NOMO-1 (cell line): ENCODE measurements around the gene SAPCD2.
"Not testable (repeated sequence)": the region's sequence is repeated elsewhere in the genome, so short reads cannot be mapped to it uniquely, and the experiment has no call there.

Experiments used
- DNase-seq, 2 experiments: peaks; one replicate each; lab custom pipeline; 2025; ENCODE audit not compliant: unreplicated experiment in 2 of 2; lab: John Stamatoyannopoulos, UW

SAPCD2 gene

GRCh38 chr9:137070201-137070905, at the start of gene SAPCD2:
Gene SAPCD2, minus strand, starts transcription at chr9:137070557. Its CDS starts 97 bp downstream, at chr9:137070460.
- DNase-seq = peak; percentile 98 to 99

GRCh38 chr9:137118092-137118603, 47.8 kb upstream of the SAPCD2 start:
- DNase-seq = not testable (repeated sequence)

- DNase-seq = no peak
These were observed 46.9 kb upstream of the SAPCD2 start for GRCh38 chr9:137117269-137117731.

GRCh38 chr9:137116728-137117127, 46.4 kb upstream of the SAPCD2 start:
- no peak for DNase-seq

- DNase-seq = no peak
These were observed 45.7 kb upstream of the SAPCD2 start for GRCh38 chr9:137116027-137116507.

- DNase-seq = no peak
These were observed 45.2 kb upstream of the SAPCD2 start for GRCh38 chr9:137115394-137116026.

GRCh38 chr9:137114613-137115393, 44.4 kb upstream of the SAPCD2 start, which contains the start of gene DPP7:
Gene DPP7, minus strand, starts transcription at chr9:137114733. Its CDS starts 20 bp downstream, at chr9:137114713.
- peak; percentile 69 to 90 for DNase-seq

GRCh38 chr9:137114220-137114612, 43.9 kb upstream of the SAPCD2 start:
- peak in 1 of 2 experiments; percentile 51 for DNase-seq

- DNase-seq = peak in 1 of 2 experiments; percentile 19
These were observed 43.2 kb upstream of the SAPCD2 start for GRCh38 chr9:137113385-137114159.

GRCh38 chr9:137112564-137113384, 42.4 kb upstream of the SAPCD2 start:
- no peak for DNase-seq

GRCh38 chr9:137111788-137112563, 41.6 kb upstream of the SAPCD2 start:
- no peak for DNase-seq

- no peak for DNase-seq
These were observed 40.8 kb upstream of the SAPCD2 start for GRCh38 chr9:137110911-137111787.

GRCh38 chr9:137110147-137110910, 40.0 kb upstream of the SAPCD2 start:
- no peak for DNase-seq

GRCh38 chr9:137109250-137110146, 39.1 kb upstream of the SAPCD2 start:
- DNase-seq = no peak

GRCh38 chr9:137108608-137109249, 38.4 kb upstream of the SAPCD2 start:
- DNase-seq = no peak
